GM18870 (cell line): ENCODE data around the gene PGA5.

Experiments used
- ATAC-seq: cut with Tn5 transposase; IDR thresholded peaks from one replicate; pipeline ENCODE4 v1.9.1; 2021; ENCODE audit warnings: moderate library complexity; ENCODE audit not compliant: unreplicated experiment

The PGA5 gene

GRCh38 chr11:61293867-61294716, 53.1 kb downstream of the PGA5 start:
- ATAC-seq, result no peak

- ATAC-seq, result no peak
Measured at GRCh38 chr11:61294717-61295595, 54.0 kb downstream of the PGA5 start, which contains the start of gene VWCE. Gene VWCE, minus strand, starts transcription at chr11:61295316. Its CDS starts 279 bp downstream, at chr11:61295037.

DNA sequence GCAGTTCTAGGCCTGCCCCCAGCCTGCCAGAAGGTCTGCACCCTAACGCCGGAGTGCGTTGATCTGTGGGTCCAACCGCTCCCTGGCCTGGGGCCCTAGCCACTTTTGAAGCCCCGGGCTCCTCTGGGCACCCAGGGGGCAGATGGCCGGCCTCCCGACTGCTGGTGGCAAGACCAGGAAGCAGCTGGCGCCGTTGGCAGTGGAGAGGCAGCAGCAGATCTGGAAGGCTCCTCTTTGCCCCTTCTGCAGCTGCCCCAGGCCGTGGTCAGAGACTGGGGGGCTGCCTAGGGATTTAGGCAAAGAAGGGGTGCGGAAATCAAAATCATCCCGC, 54.6 kb downstream of the PGA5 start:
- ATAC-seq, result no peak

DNA sequence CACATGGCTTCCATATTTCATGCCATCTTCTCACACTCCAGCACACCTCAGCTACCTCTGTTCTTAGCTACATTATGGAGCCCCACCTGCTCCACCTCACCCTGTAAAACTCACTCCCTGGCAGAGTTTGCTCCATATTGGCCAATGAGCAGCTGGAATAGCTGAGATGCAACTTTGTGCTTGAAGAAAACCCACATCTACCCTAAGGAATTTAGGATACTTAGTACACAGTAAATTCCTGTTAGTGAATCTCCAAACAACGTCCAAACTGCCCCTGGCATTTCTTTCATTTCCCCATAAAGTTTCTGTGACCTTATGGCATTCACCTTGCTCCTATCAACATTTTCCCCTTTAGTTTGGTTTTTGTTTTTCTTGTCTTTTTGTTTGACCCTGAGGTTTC, 56.4 kb downstream of the PGA5 start:
- no peak for ATAC-seq

GRCh38 chr11:61297746-61298145, 56.8 kb downstream of the PGA5 start:
- ATAC-seq, result no peak

DNA sequence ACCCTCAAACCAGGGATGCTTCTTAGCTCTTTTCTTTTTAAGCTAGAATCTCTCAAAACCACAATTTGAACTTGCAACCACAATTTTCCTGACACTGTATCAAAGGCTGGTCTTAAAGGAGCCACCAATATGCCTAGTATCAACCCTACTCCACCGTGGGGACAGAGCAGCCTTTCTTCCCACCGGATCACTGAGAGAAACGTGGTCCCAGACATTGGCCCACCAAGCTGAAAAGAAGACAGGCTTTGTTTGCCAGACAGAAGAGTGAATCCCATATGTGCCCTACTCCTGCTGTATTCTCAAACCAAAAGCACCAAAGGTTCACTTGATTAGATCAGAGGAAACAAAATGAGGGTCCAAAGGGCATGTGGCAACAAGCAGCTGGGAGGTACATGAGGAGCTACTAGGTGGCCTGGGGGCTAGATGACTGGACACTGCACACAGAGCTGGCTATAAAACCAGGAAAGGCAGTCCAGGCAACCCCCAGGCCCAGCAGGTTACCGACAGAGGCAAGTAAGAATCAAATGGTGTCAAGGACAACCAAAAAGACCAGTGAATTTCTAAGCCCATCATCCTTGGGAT, 57.8 kb downstream of the PGA5 start:
- no peak for ATAC-seq
